HFFc6 (cell line): Measurements from ENCODE around the gene ZBTB42. TPM values are rescaled to one million over a fixed set of nuclear protein-coding genes. Genes with fewer than 3 reads are reported as not detected.

ENCODE experiments used
- DNase-seq: peaks from one replicate; pipeline ENCODE4 v3.0.0-alpha.2; 2018
- H3K27ac Mint-ChIP-seq: 2 replicates; pipeline ENCODE4 v1.8.0; 2020; ENCODE audit warnings: mild to moderate bottlenecking, mixed read lengths
- H3K27me3 Mint-ChIP-seq: 2 replicates; pipeline ENCODE4 v1.8.0; 2021; ENCODE audit warnings: mild to moderate bottlenecking, moderate library complexity, mixed read lengths; ENCODE audit not compliant: insufficient read depth
- H3K36me3 Mint-ChIP-seq: 2 replicates; pipeline ENCODE4 v1.8.0; 2021; ENCODE audit warnings: low read depth, mixed read lengths
- H3K4me1 Mint-ChIP-seq: 2 replicates; pipeline ENCODE4 v1.8.0; 2020; ENCODE audit warnings: low read depth, mixed read lengths
- H3K4me3 Mint-ChIP-seq: 2 replicates; pipeline ENCODE4 v1.8.0; 2020; ENCODE audit warnings: mild to moderate bottlenecking, moderate library complexity, mixed read lengths
- H3K9me3 Mint-ChIP-seq: 2 replicates; pipeline ENCODE4 v1.8.0; 2020; ENCODE audit warnings: mild to moderate bottlenecking, mixed read lengths
- CTCF ChIP-seq: fragments of 200-600 bp; sonication (generic); IDR thresholded peaks from 2 replicates; pipeline ENCODE4 v1.5.0; 2021; ENCODE audit warnings: antibody characterized with exemption, mild to moderate bottlenecking
- total RNA-seq, 6 experiments: library from RNA; stranded (reverse); fragmentation: NEBNext Ultra II Directional; extraction: Animal tissue kit (Norgen Biotek cat#: 25700); gene quantifications; 2 replicates in 1 of 6; 3 replicates in 5 of 6; pipeline ENCODE4 v1.2.3, GENCODE V29; 2021

The ZBTB42 gene
- total RNA-seq, 6 experiments from 2014 or later, result 1.3 to 1.8 (median 1.5) TPM

GRCh38 chr14:104771374-104771773 is 29.5 kb upstream of the ZBTB42 start:
- Mint-ChIP-seq H3K36me3 (peaks cover 11% of the 10 kb centered on the region), H3K9me3 (no peaks in the 10 kb centered on the region), H3K27ac (no peak overlapping the region; the same call in 1 of the 2 replicates), H3K4me1 (peaks cover 8% of the 10 kb centered on the region; the same call in 1 of the 2 replicates), H3K27me3 (peaks cover 4% of the 10 kb centered on the region), H3K4me3 (no peak overlapping the region)
- no peak for TF ChIP-seq CTCF
- DNase-seq, result no peak

GRCh38 chr14:104771918-104772706 is 28.8 kb upstream of the ZBTB42 start:
- no peak overlapping the region; the same call in 1 of the 2 replicates for H3K4me3 Mint-ChIP-seq

DNA sequence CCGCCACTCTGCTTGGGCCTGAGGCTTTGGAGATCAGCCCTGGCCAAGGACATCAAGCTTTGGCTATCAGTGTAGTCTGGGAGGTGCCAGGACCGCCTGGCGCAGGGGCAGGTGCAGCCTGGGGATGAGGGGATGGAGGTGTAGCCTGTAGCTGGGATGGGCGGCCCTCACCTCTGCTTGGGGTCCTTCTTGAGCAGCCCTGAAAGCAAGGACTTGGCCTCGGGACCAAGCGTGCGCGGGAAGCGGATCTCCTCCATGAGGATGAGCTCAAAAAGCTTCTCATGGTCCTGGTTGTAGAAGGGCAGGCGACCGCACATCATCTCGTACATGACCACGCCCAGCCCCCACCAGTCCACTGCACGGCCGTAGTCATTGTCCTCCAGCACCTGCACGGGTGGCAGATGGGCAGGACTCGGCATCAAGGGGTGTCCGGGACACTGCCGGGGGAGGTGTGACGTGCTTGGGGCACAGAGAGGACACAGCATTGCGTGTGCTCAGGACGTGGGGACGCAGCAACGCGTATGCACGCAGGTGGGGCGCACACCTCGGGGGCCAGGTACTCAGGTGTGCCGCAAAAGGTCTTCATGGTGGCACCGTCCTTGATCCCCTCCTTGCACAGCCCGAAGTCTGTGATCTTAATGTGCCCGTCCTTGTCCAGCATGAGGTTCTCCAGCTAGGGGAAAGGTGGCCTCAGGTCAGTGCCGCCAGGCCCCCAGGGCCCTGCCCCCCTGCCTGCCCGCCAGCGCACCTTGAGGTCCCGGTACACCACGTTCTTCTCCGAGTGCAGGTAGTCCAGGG is 28.0 kb upstream of the ZBTB42 start:
- peaks cover 8% of the 10 kb centered on the region; the same call in 1 of the 2 replicates for H3K4me1 Mint-ChIP-seq
- H3K4me3 Mint-ChIP-seq, result no peak overlapping the region; the same call in 1 of the 2 replicates
- peaks cover 6% of the 10 kb centered on the region for H3K27me3 Mint-ChIP-seq
- H3K36me3 Mint-ChIP-seq, result peaks cover 11% of the 10 kb centered on the region
- no peaks in the 10 kb centered on the region for H3K9me3 Mint-ChIP-seq
- TF ChIP-seq CTCF, result no peak
- no peak overlapping the region for H3K27ac Mint-ChIP-seq
- no peak for DNase-seq

More at GRCh38 chr14:104771918-104772706, 28.8 kb upstream of the ZBTB42 start:
- H3K27me3 Mint-ChIP-seq, result peaks cover 6% of the 10 kb centered on the region
- no peak overlapping the region for H3K27ac Mint-ChIP-seq
- H3K36me3 Mint-ChIP-seq, result peaks cover 11% of the 10 kb centered on the region
- TF ChIP-seq CTCF, result no peak
- DNase-seq, result no peak
- peaks cover 8% of the 10 kb centered on the region; the same call in 1 of the 2 replicates for H3K4me1 Mint-ChIP-seq
- H3K9me3 Mint-ChIP-seq, result no peaks in the 10 kb centered on the region

GRCh38 chr14:104773505-104774452 is 27.1 kb upstream of the ZBTB42 start:
- no peak overlapping the region; the same call in 1 of the 2 replicates for H3K4me3 Mint-ChIP-seq
- peaks cover 6% of the 10 kb centered on the region for H3K27me3 Mint-ChIP-seq
- H3K36me3 Mint-ChIP-seq, result peaks cover 11% of the 10 kb centered on the region
- peaks cover 6% of the 10 kb centered on the region; the same call in 1 of the 2 replicates for H3K4me1 Mint-ChIP-seq
- no peaks in the 10 kb centered on the region for H3K9me3 Mint-ChIP-seq
- no peak overlapping the region for H3K27ac Mint-ChIP-seq
- peak; percentile 45; the same call in 1 of the 2 replicates for TF ChIP-seq CTCF
- DNase-seq, result no peak
